Ecto neural progenitor cell (in vitro differentiated cells): Measurements from ENCODE around the gene SPTLC1.
"Not testable (repeated sequence)": the region's sequence is repeated elsewhere in the genome, so short reads cannot be mapped to it uniquely, and the experiment has no call there.

Experiments
- DNase-seq: peaks from one replicate; pipeline ENCODE4 v3.0.0-alpha.2; 2018; ENCODE audit warnings: low spot score

Gene SPTLC1, protein sequence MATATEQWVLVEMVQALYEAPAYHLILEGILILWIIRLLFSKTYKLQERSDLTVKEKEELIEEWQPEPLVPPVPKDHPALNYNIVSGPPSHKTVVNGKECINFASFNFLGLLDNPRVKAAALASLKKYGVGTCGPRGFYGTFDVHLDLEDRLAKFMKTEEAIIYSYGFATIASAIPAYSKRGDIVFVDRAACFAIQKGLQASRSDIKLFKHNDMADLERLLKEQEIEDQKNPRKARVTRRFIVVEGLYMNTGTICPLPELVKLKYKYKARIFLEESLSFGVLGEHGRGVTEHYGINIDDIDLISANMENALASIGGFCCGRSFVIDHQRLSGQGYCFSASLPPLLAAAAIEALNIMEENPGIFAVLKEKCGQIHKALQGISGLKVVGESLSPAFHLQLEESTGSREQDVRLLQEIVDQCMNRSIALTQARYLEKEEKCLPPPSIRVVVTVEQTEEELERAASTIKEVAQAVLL

DNA sequence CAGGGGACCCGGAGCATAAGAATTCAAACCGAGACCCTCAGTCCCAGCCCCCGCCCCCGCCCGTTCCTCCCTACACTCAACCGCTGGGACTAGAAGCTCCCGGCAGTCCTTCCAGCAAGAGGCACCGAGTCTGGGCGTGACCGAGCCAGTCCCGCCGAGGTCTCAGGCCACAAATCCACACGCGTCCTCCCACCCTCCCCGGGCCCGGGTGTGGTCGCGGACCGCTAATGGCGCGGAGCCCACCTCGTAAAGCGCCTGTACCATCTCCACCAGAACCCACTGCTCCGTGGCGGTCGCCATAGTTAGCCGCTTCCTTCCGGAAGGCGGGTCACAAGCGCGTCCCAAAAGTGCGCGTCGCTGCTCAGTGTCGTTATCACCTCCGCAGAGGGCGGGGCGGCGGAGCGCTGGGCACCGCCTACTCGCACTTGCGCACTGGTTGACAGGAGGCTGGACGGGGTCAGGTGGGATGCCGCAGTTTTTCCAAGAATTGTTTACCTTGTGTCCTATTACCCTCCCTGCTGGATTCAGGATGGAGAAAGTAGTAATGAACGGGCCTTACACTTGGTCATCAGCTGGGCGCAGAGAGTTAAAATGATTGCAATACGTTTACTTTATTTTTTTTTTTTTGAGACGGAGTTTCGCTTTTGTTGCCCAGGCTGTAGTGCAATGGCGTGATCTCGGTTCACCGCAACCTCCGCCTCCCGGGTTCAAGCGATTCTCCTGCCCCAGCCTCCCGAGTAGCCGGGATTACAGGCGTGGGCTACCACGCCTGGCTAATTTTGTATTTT is at the start of gene SPTLC1:
Gene SPTLC1, minus strand, starts transcription at position 343 of the 788 bp plus-strand sequence. Its CDS starts 43 bp downstream, at position 300.
- DNase-seq: peak; percentile 96

- no peak for DNase-seq
Measured at GRCh38 chr9:92164975-92165374, 49.8 kb upstream of the SPTLC1 start.

DNA sequence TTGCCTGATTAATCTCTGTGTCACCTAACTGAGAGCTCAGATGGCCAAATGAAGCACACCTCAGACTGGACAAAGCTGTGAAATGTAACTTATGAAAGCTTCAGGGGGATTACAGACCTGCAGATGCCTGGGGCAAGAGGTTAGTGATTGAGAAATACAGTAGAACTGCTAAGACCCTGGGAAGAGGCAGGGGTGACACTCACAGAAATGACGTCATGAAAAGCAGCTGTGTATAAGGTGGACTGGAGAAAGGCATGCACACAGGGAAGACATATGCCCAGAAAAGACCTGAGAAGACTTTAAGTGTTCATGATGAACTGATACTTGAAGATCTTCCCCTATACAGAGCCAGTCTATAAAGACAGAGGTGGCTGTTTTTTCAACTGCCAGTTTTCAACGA is 49.3 kb upstream of the SPTLC1 start:
- DNase-seq: no peak

DNA sequence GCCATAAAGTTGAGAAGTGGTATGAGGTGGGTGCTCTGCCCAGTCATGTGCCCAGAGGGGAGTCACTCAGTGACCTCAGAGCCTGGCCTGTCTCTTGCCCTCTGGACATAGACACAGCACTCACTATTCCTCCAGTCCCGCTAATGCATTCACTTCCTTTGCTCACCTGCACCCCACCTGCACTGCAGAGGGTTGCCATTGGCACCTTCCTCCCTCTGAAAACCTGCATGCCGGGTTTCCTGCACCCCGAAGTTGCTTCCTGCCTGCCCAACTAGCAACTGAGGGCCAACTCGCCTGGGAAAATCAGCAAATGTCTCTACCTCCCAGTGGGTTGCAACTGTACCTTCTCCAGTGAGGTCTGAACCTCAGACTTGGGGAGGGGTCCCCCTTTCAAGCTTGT is 48.1 kb upstream of the SPTLC1 start:
- DNase-seq: no peak

DNA sequence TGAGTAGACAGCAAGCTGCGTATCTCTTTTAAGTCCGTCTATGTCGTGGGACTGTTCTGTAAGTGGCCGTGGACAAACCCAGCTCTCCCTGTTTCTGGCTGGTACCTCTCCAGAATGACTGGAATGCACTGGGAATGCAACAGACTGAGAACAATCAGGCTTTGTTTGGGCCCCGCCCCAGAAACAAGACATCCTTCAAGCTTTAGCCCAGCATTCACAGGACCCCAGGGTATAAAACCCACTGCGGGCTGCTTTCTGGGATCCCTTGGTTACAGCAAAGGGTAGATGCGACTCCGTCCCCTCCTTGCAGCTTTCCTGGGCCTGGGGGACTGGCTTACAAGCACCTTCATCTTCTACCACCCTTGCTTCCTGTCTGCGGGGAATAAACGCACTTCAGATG is 45.6 kb upstream of the SPTLC1 start:
- DNase-seq: no peak

DNA sequence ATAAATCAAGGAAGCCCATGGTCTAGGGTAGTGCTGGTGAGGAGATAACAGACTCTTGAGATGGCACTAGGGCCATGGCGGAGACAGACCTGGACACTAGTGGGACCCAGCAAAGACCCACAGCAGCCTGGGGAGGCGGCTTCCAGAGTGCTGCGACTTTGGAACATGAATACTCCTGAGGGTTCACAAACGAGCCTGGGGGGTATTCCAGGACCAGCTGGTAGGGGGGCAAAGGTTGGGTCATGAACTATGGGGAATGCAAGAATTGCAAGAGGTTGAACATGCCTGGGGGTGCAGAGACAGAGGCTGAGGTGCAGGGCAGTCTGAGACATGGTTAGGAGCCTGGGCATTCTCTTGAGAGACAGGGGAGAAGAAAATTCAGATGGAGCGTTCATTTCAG is 43.8 kb upstream of the SPTLC1 start:
- DNase-seq: no peak

DNA sequence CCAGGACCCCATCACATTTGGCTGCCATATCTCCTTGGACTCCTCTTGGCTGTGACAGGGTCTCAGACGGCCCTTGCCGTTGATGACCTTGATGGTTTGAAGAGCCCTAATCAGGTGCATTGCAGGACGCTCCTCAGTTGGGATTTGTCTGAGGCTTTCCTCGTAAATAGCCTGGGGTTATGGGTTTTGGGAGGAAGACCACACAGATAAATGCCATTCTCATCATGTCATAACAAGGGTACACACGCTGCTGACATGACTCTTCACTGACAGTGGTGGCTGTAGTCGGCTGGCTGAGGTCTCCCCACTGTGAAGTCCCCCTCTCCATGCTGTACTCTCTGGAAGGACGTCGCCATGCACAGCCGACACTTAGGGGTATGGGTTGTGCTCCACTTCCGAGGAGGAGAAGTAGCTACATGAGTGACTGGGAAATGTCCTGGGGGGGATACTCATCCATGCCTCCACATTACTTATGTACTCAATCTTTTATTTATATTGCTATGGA is 42.9 kb upstream of the SPTLC1 start:
- DNase-seq: no peak

DNA sequence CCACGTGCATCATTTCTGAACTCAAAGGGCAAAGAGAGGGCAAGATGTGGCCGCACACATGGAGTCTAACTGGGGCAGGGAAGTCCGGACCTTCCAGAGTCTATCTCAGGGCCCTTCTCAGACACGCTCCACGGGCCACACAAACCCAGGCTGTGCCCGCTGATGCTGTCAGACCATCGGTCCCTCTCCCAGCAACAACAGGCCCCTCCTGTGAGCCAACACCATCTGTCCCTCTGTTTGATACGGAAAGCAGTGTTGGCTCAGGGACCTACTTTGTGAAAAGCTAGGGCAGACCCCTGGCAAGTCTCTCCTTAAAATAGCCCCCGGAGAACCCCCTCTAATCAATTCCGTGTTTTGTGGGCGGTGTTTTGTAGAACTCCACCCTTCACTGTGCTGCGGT is 40.5 kb upstream of the SPTLC1 start:
- DNase-seq: not testable (repeated sequence)

DNA sequence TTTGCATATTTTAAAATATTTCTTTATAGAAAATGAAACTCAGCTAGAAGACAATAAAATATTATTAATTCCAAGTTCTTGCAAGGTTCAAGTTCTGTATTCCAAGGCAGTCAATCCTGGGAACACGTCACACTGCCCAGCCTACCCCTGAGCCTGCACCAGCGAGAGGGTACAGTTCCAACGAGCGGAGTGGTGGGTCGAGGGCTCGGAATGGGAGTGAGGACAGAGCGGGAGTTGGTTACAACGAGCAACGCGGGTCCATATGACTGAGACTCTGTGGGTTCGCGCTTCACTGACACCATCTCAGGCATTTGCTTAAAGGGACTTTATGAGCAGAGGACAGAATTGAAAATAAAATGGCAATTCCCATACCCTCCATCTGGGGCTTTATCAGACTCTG is 40.0 kb upstream of the SPTLC1 start:
- no peak for DNase-seq

DNA sequence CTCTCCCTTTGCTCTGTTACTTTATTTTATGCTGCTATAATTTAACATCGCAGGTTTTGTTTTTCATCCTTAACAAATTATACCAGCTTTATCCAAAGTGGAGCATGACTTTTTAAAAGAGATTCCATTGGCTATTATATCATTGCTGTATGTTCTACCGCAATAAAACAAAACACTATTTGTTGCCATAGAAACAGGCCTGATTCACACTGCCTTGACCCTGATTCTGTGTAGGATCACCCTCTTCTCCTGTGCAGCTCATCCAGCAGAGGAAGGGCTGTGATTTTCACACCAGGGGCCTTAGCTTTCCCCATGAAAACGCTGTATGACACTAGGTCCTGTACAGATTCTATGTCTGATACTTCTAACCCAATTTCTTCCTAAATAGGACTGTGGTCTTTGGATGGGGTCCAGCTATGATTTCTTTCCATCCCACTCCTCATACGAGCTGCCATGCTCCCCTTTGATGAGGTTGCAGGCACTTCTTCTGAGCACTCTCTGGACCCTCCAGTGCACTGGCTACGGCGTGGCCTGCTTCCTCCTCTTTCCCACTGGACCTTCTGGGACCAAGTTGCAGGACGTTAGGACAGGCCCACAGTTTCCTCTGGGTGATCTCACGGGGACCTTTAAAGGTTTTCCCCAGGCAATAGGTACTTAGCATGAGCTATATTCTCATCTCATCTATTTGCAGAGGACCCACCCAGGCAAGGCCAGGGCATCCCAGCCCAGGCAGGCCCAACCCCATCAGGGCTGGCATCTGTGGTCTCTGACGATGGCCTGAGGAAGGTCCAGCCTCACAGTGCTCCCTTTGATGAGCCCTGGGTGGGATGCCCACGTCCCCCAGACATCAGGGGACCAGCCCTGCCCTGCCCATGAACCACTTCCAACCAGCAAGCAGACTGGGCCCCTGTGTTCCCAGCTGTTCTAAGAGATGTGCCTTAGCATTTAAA is 38.5 kb upstream of the SPTLC1 start:
- DNase-seq: not testable (repeated sequence)

- DNase-seq: no peak
Measured at GRCh38 chr9:92151691-92152393, 36.6 kb upstream of the SPTLC1 start.

- not testable (repeated sequence) for DNase-seq
Measured at GRCh38 chr9:92150501-92151470, 35.6 kb upstream of the SPTLC1 start.

DNA sequence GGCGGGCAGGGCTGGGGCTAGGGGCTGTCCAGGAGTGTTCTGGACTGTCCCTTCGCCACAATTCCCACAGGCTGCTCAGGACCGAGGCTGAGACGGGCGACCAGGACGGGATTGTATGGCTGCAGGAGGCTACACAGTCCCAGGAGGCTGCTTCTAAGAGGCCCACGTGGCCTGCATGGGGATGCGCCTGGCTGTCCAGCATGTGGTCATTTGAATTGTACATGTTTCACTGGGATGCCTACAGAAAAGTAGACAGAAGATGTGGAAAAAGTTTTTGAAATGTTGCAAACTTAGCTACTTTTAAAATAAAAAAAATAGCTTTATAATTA is 32.6 kb upstream of the SPTLC1 start:
- DNase-seq: no peak

- DNase-seq: no peak
Measured at GRCh38 chr9:92147030-92147851, 32.0 kb upstream of the SPTLC1 start.

GRCh38 chr9:92146610-92147009 is 31.4 kb upstream of the SPTLC1 start:
- no peak for DNase-seq

- not testable (repeated sequence) for DNase-seq
Measured at GRCh38 chr9:92145784-92146183, 30.6 kb upstream of the SPTLC1 start.

- DNase-seq: no peak
Measured at GRCh38 chr9:92142329-92142728, 27.1 kb upstream of the SPTLC1 start.

DNA sequence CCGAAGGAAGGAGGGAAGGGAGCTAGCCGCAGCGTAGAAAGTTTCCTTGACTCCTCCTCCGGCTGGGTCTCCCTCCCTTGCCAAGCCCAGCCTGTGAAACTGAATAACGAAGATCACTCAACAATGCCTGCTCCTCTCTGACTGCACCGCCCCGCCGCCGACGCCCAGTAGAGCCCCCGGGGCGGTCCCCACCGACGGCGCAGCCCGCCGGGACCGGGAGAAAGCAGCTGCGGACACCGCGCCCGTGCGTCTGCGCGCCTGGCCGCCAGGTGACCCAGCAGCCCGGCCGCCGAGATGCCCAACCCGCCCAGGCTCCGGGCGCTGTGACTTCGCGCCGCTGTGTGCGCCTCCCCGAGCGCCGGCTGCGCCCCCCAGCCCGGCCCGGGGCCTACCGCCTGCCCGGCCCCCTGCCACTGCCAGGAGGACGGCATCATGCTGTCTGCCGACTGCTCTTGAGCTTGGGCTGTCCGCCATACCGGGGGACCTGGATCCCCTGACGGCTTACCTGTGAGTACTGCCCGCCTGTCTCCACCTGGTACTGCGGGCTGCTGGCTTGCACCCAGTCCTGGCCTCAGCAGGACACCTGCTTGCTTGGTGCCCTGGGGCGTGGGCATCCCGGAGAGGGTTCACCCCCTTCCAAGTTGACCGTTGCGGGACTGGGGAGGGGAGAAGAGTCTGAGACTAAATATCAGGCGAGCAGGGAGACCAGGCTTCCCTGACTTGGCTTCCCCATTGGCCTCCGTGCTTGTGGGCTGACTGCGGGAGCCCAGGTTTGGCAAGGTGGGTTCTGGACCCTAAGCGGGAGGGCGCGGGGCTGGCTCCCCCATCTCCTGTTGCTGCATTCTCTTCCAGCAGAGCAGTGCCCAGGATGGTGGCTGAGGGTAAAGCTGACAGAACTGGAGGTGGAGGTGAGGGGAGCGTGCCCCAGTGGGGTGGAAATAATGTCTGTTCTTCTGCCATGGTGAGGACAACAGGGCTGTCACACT is 26.2 kb upstream of the SPTLC1 start:
- no peak for DNase-seq
